ENCODE results near the gene PTPRE.

PTPRE gene

DNA sequence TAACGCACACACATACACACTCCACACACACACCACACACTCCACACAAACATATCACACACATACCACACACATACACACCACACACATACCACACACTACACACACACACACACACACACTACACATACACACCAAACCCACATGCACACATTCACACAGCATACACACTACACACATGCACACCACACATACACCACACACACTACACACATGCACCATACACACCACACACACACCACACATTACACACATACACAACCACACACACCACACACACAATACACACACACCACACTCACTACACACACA is 153.0 kb downstream of the PTPRE start:
- Histone ChIP-seq H3K27me3 (ENCODE audit: insufficient read depth, poor library complexity, severe bottlenecking) (no peaks in the 10 kb centered on the region), H3K9me3 (ENCODE audit: severe bottlenecking) (no peaks in the 10 kb centered on the region), H3K4me1 (ENCODE audit: insufficient read depth, poor library complexity, severe bottlenecking) (peaks cover 15% of the 10 kb centered on the region), H3K27ac (ENCODE audit: poor library complexity, severe bottlenecking) (no peak overlapping the region), H3K4me3 (ENCODE audit: severe bottlenecking) (no peak overlapping the region), H3K36me3 (ENCODE audit: low read depth) (peaks cover 22% of the 10 kb centered on the region)
- DNase-seq (ENCODE audit: low spot score) (no peak), ATAC-seq (ENCODE audit: low read depth) (no peak)
- TF ChIP-seq, protein P1, sequence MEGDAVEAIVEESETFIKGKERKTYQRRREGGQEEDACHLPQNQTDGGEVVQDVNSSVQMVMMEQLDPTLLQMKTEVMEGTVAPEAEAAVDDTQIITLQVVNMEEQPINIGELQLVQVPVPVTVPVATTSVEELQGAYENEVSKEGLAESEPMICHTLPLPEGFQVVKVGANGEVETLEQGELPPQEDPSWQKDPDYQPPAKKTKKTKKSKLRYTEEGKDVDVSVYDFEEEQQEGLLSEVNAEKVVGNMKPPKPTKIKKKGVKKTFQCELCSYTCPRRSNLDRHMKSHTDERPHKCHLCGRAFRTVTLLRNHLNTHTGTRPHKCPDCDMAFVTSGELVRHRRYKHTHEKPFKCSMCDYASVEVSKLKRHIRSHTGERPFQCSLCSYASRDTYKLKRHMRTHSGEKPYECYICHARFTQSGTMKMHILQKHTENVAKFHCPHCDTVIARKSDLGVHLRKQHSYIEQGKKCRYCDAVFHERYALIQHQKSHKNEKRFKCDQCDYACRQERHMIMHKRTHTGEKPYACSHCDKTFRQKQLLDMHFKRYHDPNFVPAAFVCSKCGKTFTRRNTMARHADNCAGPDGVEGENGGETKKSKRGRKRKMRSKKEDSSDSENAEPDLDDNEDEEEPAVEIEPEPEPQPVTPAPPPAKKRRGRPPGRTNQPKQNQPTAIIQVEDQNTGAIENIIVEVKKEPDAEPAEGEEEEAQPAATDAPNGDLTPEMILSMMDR (IDR thresholded peaks at IDR 0.05; ENCODE audit: poor library complexity, severe bottlenecking) = no peak

DNA sequence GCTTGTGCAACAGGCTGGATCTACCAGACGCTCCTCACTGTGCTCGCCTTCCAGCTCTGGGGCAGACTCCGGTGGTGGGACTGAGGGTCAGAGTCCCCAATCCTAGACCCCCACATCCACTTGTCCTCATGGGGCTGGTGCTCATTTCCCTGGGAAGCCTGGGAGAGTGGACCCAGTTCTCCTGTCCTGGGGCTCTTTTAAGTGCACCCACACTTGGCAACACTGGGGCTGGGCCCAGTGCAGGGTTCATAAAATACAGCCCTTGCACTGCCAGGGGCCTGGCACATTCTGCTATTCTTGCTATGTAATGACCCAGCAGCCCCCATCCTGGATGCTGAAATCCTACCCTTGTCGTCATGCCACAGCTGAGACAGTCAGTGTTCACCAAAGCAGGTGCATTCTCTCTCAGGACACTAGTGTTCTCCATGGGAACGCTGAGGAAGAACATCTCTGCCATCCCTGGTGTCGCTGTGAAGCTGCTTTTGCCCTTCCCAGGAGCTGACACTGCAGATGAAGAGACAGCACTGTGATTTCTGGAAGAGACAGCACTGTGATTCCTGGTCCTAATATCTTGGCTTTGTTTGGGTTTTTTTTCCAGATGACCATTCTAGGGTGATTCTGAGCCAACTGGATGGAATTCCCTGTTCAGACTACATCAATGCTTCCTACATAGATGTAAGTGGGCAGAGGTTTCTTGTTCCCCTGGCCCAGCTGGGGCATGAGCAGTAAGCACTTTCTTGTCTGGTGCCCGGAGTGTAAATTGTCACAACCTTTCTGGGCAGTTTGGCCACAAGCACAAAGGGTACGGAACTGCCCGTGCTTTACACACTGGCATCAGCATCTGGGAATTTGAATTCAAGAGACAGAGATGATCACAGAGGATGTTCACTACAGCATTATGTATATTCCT is 153.7 kb downstream of the PTPRE start:
- H3K4me3 ChIP-seq (ENCODE audit: severe bottlenecking) = no peak overlapping the region
- peaks cover 19% of the 10 kb centered on the region for H3K4me1 ChIP-seq (ENCODE audit: insufficient read depth, poor library complexity, severe bottlenecking)
- no peak for DNase-seq (ENCODE audit: low spot score)
- H3K9me3 ChIP-seq (ENCODE audit: severe bottlenecking) = no peaks in the 10 kb centered on the region
- TF ChIP-seq, protein P1 (IDR thresholded peaks at IDR 0.05; ENCODE audit: poor library complexity, severe bottlenecking) = no peak
- no peak overlapping the region for H3K27ac ChIP-seq (ENCODE audit: poor library complexity, severe bottlenecking)
- no peak for ATAC-seq (ENCODE audit: low read depth)
- H3K36me3 ChIP-seq (ENCODE audit: low read depth) = peaks cover 28% of the 10 kb centered on the region
- H3K27me3 ChIP-seq (ENCODE audit: insufficient read depth, poor library complexity, severe bottlenecking) = no peaks in the 10 kb centered on the region

DNA sequence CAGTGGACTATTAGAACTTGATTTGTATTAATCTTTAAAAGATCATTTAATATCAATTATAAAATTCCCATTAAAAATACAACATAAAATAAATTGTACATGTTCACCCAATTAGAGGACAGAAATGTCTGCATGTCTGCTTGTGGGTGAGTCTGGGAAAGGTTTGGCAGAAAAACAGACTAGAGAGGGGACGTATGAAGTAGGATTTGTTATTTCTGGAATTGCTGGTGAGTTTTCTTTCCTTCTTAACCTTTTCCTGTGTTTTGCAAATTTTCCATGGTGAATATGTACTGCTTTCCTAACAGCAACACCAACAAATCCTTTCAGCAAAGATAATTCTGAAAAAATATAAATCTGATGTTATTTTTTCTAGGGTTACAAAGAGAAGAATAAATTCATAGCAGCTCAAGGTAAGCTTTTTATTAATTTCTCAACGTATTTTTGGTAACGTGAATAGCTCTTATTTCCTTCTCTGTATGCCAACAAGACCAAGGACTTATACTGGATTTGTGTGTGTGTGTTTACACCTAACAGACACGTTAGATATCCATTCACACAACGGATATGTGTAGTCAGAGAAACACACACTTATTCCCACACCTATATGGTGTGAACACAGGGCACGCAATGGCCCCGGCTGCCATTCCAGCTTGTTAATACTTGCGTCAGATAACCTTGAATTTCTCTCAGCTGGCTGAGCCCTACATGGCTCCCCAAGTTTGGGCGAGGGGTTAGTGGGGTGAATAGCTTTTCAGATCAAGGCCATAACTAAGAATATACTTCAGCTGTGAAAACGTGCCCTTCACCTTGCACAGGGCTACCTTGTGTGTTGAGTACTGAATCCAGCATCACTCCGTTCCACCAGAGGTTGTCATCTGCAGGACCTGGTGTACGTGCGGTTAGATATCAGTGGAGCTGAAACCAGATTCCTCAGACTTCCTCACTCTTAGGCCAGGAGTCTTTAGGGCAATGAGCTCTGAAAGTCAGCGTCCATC is 154.7 kb downstream of the PTPRE start:
- no peak overlapping the region for H3K27ac ChIP-seq (ENCODE audit: poor library complexity, severe bottlenecking)
- H3K4me3 ChIP-seq (ENCODE audit: severe bottlenecking) = no peak overlapping the region
- TF ChIP-seq, protein P1 (IDR thresholded peaks at IDR 0.05; ENCODE audit: poor library complexity, severe bottlenecking) = no peak
- H3K36me3 ChIP-seq (ENCODE audit: low read depth) = peaks cover 32% of the 10 kb centered on the region
- no peak for DNase-seq (ENCODE audit: low spot score)
- ATAC-seq (ENCODE audit: low read depth) = no peak
- H3K4me1 ChIP-seq (ENCODE audit: insufficient read depth, poor library complexity, severe bottlenecking) = peaks cover 19% of the 10 kb centered on the region
- no peaks in the 10 kb centered on the region for H3K9me3 ChIP-seq (ENCODE audit: severe bottlenecking)
- no peaks in the 10 kb centered on the region for H3K27me3 ChIP-seq (ENCODE audit: insufficient read depth, poor library complexity, severe bottlenecking)

DNA sequence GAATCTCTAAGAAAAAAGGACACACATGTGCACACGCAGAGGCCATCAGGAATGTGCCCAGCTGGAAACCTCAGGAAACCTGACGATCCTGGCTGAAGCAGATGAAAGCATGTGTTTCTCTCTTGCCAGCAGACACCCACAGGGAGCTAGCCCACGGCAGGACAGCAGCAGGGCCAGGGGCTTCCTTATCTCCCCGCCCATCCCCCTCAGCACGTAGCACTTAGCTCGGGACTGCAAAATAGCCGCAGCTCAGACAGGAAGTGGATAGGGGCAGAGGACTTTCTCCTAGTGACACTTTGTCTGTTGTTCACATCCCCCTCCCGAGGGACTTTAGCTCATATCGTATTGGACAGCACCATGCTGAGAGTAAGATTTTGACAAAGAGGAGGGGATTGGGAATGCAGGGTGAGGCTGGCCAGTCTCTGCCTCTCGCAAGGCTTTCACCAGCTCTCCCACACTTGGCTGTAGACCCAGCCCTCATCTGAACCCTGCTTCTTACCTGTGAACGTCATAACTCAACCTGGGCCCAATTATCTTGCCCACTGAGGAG is 155.5 kb downstream of the PTPRE start:
- Histone ChIP-seq H3K4me1 (ENCODE audit: insufficient read depth, poor library complexity, severe bottlenecking) (peaks cover 19% of the 10 kb centered on the region), H3K9me3 (ENCODE audit: severe bottlenecking) (no peaks in the 10 kb centered on the region), H3K27me3 (ENCODE audit: insufficient read depth, poor library complexity, severe bottlenecking) (no peaks in the 10 kb centered on the region), H3K27ac (ENCODE audit: poor library complexity, severe bottlenecking) (peak overlapping the region; percentile 95), H3K36me3 (ENCODE audit: low read depth) (peaks cover 40% of the 10 kb centered on the region), H3K4me3 (ENCODE audit: severe bottlenecking) (no peak overlapping the region)
- no peak for ATAC-seq (ENCODE audit: low read depth)
- no peak for DNase-seq (ENCODE audit: low spot score)
- TF ChIP-seq, protein P1 (IDR thresholded peaks at IDR 0.05; ENCODE audit: poor library complexity, severe bottlenecking) = no peak
